ENCODE measurements around the gene YIF1B.

YIF1B gene

GRCh38 chr19:38281811-38282566 lies 33.8 kb downstream of the YIF1B start:
- no peak overlapping the region for H3K27ac ChIP-seq (ENCODE audit: low read length)
- H3K9me3 ChIP-seq (ENCODE audit: insufficient read depth, low read length, severe bottlenecking), result no peaks in the 10 kb centered on the region
- ATAC-seq (ENCODE audit: insufficient read depth, low read depth) (no peak), DNase-seq (no peak)
- no peak overlapping the region for H3K4me3 ChIP-seq (ENCODE audit: low read depth in 1 of 2, low read length in 2 of 2)
- H3K27me3 ChIP-seq (ENCODE audit: insufficient read depth, low read length, poor library complexity), result no peaks in the 10 kb centered on the region
- no peak overlapping the region for H2AFZ ChIP-seq (ENCODE audit: low read depth, low read length)
- H3K4me2 ChIP-seq (ENCODE audit: insufficient read depth, low read length), result no peak overlapping the region
- TF ChIP-seq EZH2 (IDR thresholded peaks at IDR 0.05; ENCODE audit: borderline replicate concordance, low read depth, low read length, severe bottlenecking) (no peak), CTCF (IDR thresholded peaks at IDR 0.05; ENCODE audit: borderline replicate concordance, extremely low read depth, low read length, poor library complexity, severe bottlenecking) (no peak)
- H4K20me1 ChIP-seq (ENCODE audit: insufficient read depth, low read length), result no peaks in the 10 kb centered on the region
- no peaks in the 10 kb centered on the region for H3K4me1 ChIP-seq (ENCODE audit: insufficient read depth, low read length)
- no peaks in the 10 kb centered on the region for H3K79me2 ChIP-seq (ENCODE audit: insufficient read depth, low read length)
- no peak overlapping the region for H3K9ac ChIP-seq (ENCODE audit: low read depth, low read length)
- H3K36me3 ChIP-seq (ENCODE audit: insufficient read depth, low read length), result no peaks in the 10 kb centered on the region

GRCh38 chr19:38280030-38280921 lies 35.5 kb downstream of the YIF1B start:
- ATAC-seq (ENCODE audit: insufficient read depth, low read depth) (no peak), DNase-seq (no peak)
- Histone ChIP-seq H3K9me3 (ENCODE audit: insufficient read depth, low read length, severe bottlenecking) (no peaks in the 10 kb centered on the region), H3K79me2 (ENCODE audit: insufficient read depth, low read length) (no peaks in the 10 kb centered on the region), H2AFZ (ENCODE audit: low read depth, low read length) (no peak overlapping the region), H3K27me3 (ENCODE audit: insufficient read depth, low read length, poor library complexity) (no peaks in the 10 kb centered on the region), H3K9ac (ENCODE audit: low read depth, low read length) (no peak overlapping the region), H3K36me3 (ENCODE audit: insufficient read depth, low read length) (no peaks in the 10 kb centered on the region), H3K4me2 (ENCODE audit: insufficient read depth, low read length) (no peak overlapping the region), H3K27ac (ENCODE audit: low read length) (no peak overlapping the region), H3K4me3 (ENCODE audit: low read depth in 1 of 2, low read length in 2 of 2) (no peak overlapping the region), H4K20me1 (ENCODE audit: insufficient read depth, low read length) (no peaks in the 10 kb centered on the region), H3K4me1 (ENCODE audit: insufficient read depth, low read length) (no peaks in the 10 kb centered on the region)
- no peak for TF ChIP-seq CTCF (IDR thresholded peaks at IDR 0.05; ENCODE audit: borderline replicate concordance, extremely low read depth, low read length, poor library complexity, severe bottlenecking)
- TF ChIP-seq EZH2 (IDR thresholded peaks at IDR 0.05; ENCODE audit: borderline replicate concordance, low read depth, low read length, severe bottlenecking), result no peak

GRCh38 chr19:38278751-38279150 lies 37.0 kb downstream of the YIF1B start:
- TF ChIP-seq CTCF (IDR thresholded peaks at IDR 0.05; ENCODE audit: borderline replicate concordance, extremely low read depth, low read length, poor library complexity, severe bottlenecking), result no peak
- TF ChIP-seq EZH2 (IDR thresholded peaks at IDR 0.05; ENCODE audit: borderline replicate concordance, low read depth, low read length, severe bottlenecking), result no peak
- H3K27ac ChIP-seq (ENCODE audit: low read length), result no peak overlapping the region

More at GRCh38 chr19:38278751-38279150, 37.0 kb downstream of the YIF1B start:
- DNase-seq, result no peak
- Histone ChIP-seq H3K27me3 (ENCODE audit: insufficient read depth, low read length, poor library complexity) (no peaks in the 10 kb centered on the region), H3K4me2 (ENCODE audit: insufficient read depth, low read length) (no peak overlapping the region), H3K4me3 (ENCODE audit: low read depth in 1 of 2, low read length in 2 of 2) (no peak overlapping the region), H3K9ac (ENCODE audit: low read depth, low read length) (no peak overlapping the region), H4K20me1 (ENCODE audit: insufficient read depth, low read length) (no peaks in the 10 kb centered on the region), H3K4me1 (ENCODE audit: insufficient read depth, low read length) (no peaks in the 10 kb centered on the region), H3K9me3 (ENCODE audit: insufficient read depth, low read length, severe bottlenecking) (no peaks in the 10 kb centered on the region), H3K36me3 (ENCODE audit: insufficient read depth, low read length) (no peaks in the 10 kb centered on the region), H3K79me2 (ENCODE audit: insufficient read depth, low read length) (no peaks in the 10 kb centered on the region), H2AFZ (ENCODE audit: low read depth, low read length) (no peak overlapping the region)
- no peak for ATAC-seq (ENCODE audit: insufficient read depth, low read depth)

All from DND-41 (cell line).